Stimulated activated CD8-positive, alpha-beta memory T cell treated with anti-CD3 and anti-CD28 coated beads, Interleukin-4, amount 100 ng/mL, for 1 hour (primary cell): Measurements from ENCODE around the gene SLC24A4.

Source experiments
- DNase-seq, 2 donors: peaks; one replicate each; pipeline ENCODE4 v3.0.0-alpha.2; 2020; ENCODE audit warnings: low read depth in 2 of 2, low spot score in 1 of 2

The SLC24A4 gene

DNA sequence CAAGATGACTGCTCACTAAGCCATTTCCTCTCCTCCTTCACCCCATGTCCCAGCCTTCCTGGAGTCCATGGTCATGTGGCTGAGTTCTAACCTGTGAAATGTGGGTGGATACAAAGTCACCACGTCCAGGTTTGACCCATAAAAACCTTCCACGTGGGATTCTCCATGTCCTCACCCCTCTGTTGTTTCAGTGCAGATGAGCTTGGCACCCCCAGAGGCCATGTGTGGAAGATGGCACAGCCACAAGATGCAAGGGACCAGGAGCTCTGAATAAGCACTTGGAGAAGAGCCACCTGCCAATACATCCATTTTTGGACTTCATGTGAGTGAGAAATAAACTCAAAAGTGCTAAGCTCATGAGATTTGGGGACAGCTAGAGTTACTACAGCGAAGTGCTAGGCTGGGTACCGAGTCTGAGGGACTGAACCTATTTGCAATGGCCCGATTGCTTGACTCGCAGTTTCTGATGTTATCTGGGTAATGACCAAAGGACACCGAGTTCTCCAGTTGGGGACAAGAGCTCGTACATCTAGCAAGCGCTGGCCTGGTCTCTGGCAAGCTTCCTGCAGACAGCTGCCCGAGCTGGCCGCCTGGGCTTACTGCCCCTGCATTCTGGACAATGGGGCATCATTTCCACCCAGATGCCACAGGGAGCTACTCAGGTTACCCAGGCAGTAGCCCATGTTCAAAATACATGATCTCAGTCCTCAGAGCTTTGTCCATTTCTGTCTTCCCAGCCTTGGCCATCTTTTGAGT lies 7.7 kb upstream of the SLC24A4 start:
- DNase-seq: no peak

DNA sequence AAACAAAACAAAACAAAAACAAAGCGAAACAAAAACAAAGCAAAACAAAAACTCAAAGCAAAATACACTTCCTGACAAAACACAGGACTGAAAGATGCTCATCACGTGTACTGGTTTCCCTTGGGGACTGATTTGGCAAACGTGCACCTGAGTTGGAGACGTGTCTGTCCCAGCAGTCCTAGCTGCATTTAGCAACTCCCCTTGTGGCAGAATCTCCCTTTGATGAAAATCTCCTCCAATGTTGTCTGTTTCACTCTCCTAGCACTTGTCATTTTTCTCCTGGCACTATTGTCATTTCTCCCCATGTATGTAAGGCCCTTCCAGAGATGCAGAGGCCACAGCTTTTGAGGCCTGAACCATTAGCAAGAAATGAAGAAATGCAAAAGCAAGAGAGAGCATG lies 6.8 kb upstream of the SLC24A4 start:
- no peak for DNase-seq

DNA sequence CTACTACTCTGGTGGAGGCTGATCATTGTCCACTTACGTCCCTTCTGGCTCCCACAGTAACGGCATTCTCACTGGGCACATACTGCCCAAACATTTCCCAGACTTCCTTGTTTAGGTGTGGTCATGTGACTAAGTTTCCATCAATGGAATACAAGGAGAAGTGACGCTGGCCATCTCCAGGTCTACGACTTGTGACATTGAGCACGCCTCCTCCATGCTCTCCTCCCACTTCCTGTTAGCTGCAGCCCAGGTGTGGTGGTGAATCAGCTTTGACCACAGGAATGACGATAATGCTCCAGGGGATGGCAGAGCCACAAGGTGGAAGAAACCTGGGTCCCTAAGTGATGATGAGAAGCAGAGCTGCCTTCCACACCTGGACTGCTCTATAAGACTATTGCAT lies 6.0 kb upstream of the SLC24A4 start:
- DNase-seq: no peak

DNA sequence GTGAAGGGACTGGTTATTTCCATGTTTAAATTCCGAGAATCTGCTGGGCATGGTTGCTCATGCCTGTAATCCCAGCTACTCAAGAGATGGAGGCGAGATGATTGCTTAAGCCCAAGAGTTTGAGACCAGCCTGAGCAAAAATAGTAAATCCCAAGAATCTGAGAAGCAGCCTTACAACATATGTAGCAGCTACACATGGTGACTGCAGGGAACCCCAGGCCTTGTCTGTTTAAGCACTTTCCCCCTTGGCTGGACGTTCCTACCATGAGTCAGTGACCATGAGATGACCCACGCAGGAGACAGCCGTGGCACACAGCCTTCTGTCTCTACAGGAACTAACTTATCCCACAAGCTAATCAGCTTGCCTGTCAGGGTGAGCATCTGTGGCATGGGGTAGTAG lies 5.5 kb upstream of the SLC24A4 start:
- no peak for DNase-seq

DNA sequence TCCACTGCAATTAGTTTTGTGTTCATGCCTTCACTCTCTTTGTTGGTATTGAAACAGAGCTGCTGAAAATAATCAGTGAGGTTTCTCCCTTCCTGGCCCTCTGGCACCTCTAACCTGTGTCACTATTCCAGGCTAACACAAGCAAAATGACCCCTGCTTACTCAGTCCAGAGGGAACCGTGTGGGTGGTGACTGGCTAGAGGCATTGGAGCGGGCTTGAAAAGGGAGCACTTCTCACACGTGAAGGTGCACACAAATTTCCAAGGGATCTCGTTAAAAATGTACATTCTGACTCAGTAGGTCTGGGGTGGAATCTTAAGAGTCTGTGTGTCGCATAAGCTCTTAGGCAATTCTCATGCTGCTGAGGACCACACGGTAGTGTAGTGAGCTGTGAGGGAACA lies 1.3 kb upstream of the SLC24A4 start:
- DNase-seq: no peak

DNA sequence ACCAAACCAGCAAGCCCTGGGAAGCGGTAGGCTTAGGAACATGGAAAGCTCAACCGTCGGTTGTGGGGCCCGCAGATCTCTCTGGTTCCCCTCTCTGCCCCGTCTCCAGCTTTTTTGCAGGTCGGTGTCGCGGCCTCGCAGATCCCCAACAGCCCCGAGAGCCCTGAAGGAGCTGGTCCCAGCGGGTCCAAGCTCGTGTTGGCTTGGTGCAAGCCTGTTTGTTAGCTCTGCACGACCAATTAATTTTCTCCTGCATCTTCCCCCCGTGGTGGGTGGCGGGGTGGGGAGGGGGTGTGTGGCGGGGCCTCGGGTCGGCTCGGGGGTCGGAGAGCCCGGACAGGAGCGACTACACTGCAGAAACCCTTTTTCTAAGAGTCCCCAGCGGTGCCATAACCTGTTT lies 449 bp upstream of the SLC24A4 start:
- DNase-seq: no peak

DNA sequence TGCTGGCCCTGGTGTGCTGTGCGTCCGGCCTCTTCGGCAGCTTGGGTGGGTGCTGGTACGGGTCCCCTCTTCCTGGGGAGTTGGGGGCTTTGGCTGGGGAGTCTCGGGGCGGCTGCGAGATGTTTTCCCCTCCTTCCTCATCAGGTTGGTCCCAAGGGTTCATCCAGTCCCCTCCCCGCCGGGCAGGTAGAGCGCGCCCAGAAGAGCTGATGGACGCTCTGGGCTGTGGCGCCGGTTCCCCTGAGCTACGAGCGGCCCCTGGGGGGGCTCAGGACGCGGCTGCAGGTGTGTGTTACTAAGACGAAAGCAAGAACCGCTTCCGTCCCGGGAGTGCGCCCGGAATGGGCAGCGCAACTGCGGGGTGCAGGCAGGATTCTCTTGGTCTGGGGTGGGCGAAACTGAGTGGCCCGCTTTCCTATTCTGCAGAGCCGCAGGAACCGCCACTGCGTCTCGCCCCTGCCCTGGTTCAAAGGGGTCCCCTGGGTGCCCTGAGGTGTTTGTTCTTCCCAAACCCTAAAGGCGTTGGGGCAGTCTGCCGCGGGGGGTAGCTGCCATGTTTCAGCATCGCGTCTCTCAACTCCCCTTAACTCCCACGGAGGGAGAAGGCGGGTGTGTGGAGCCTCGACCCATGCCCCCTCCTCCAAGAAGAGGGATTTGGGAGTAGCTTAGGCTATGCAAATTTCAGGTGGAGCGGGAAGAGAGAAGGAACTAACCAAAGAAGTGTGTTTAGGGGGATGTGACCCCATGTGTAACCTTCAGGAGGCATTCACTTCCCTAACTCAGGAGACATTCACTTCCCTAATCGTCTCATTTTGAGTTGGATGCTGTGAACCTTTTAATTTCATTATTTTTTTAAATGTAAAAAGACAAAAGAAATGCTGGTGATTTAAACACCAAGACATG lies 1.2 kb downstream of the SLC24A4 start:
- no peak for DNase-seq

DNA sequence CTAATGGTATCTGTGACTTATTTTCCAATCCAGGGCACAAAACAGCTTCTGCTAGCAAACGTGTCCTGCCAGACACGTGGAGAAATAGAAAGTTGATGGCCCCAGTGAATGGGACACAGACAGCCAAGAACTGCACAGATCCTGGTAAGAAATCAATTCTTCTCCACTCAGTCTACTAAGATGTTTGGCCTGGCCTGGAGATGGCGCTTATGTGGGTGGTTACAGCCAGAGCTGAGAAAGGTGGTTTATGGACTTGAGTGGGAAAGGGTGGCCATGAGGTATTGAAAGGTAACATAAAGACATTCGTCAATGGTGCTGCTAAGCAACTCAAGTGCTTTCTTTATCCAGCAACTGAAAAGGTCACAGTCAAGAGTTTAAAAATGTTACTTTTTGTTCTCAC lies 2.9 kb downstream of the SLC24A4 start:
- DNase-seq: no peak

DNA sequence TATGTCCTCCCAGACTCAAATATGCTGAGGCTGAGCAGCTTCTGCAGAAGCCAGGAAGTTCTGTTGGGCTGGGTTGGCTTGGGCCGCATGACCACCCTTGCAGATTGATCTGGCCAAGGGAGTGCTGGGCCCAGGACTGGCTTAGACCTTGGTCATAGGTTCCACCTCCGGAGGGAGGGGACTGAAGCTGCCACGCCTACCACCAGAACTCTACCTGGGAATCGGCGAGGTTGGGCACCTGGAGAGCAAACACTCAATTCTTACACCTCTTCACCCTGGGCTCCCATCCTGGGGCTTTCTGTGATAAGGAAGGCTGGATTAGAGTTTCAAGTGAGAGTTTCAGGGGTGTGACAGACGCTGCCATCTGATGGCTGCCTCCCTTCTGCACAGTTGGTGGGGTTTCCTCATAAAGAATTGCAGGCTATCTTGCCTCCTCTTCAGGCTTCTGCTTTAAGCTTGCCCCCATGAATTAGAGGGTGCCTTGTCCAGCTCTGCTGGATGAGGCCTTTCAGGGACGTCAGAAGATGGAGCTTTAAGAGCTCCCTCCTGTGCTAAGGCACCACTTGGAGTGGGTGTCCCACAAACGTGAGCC lies 5.8 kb downstream of the SLC24A4 start:
- DNase-seq: no peak

DNA sequence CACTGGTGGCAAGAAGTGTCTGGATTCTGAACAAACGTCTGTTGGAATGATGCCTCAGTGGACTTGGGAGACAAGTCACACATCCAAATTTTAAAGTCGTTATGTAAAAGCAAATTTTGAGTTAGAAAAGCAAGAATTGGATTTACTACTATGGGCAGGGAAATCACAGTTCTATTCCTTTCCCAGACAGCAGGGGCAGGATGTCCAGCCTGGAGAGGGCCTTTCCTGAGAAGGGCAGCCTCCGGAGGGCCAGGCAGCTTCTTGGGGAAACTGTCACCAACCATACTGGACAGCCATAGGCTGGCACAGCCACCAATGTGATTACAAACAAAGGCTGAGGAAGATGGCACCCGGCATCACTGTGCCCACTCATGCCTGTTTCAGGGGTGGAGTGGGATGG lies 11.1 kb downstream of the SLC24A4 start:
- no peak for DNase-seq

DNA sequence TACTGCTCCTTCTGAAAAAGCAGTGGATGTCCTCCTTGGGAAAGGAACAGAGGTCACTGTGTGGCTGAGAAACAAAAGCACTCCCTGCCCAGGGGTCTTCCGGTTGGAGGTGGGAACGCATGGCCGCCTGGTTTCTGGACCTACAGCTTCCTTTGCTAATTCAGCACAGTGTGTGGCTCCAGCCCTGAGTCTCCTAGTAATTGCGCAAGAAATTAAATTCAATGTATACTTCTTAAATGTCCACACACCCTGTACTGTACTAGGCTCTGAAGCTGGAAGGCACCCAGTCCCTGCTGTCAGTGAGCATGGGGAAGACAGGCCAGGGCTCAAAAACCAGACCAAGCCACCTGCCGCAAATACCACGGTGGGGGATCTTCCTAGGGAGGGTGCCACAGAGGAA lies 13.4 kb downstream of the SLC24A4 start:
- no peak for DNase-seq

DNA sequence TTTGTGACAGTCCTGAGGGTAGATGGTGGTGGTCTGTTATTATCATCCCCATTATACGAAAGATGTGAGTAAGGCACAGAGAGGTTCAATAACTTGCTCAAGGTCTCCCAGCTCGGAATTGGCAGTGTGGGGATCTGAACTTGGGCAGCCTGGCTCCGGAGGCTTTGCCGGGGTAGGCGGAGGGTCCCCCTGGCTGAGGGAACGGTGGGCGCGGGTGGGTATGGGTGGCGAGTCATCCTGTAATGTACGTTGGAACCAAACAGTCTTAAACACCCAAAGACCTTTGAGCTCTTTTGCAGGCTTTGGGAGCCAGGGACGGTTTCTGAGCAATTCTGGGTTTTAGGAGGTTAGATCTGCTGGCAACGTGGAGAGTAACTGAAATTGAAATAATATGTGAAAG lies 16.5 kb downstream of the SLC24A4 start:
- no peak for DNase-seq

DNA sequence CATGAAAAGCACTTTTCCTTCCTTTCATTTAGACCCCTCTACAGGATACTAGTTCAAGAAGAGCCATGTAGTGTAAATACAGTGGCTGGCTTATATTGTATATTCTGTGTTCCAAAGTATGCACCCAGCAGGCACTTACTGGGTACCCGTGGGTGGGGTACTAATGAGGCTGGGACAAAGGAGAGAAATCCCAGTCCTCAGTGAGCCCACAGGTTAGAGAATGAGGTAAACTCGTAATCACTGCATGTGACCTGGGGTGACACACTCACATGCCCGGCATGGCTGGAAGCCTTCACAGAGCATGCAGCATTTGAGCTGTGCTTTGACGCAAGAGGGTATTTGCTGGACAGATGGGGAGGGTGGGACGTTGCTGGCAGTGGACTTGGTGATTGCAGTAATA lies 17.1 kb downstream of the SLC24A4 start:
- no peak for DNase-seq

DNA sequence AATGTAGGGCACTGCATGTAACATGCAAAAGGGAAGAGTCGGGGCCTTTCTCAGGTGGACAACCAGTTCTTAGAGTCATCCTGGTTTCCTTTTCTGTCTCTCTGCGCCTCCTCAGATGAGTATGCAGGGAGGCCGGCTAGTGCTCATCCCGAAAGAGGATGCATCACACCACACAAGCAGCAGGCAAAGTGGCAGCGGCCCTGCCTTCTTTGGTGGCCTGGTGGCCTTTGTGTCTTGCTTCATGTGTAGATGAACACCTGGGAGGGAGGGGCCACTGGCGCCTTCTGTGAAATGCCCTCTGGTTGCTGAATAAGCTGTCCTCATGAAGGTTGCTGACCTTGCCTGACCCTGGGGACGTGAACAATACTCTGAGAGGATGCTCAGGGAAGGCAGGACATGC lies 18.0 kb downstream of the SLC24A4 start:
- no peak for DNase-seq

DNA sequence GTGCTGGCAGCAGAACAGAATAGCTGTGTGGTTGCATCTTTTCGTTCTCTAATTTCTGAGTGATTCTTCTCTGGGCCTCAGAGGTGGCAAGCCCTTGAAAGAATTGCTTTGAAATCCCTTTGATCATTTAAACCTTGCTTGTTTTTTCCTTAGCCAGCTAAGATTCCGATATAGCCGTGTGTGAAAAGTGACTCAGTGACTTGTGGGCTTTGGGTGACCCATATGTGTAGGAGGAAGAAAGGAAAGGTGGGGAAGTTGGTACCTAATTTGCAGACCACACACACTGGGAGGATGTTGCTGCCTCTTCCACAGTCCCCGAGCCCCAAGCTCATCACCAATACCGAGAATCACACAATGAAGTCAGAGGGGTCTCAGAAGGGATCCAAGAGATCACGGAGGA lies 18.8 kb downstream of the SLC24A4 start:
- DNase-seq: no peak

DNA sequence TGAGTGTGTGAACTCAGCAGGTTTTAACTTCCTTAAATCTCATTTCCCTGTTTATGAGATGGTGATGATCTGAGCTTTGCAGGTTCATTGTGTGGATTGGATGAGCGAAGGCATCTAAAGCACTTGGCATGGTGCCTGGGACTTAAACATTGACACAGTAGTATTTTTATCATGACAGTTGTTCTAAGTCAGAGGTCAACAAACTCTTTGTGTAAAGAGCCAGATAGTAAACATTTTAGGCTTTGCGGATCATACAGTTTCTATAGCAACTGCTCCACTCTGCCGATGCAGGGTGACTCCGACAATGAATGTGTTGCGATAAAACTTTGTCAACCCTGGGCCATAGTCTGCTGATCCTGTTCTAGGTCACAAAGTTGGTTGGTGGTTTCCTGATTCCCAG lies 25.2 kb downstream of the SLC24A4 start:
- no peak for DNase-seq

DNA sequence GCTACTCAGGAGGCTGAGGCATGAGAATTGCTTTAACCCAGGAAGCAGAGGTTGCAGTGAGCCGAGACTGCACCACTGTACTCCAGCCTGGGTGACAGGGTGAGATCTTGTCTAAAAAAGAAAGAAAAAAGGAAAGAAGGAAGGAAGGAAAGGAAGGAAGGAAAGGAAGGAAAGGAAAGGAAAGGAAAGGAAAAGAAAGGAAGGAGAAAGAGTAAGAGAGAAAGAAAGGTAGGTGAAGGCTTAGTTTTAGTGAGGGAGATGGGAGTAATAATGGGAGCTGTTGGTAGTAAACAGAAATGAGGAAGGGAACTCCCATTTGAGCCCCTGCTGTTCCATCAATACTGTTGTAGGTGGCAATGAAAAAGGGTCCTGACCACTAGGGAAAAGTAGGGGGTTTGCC lies 28.8 kb downstream of the SLC24A4 start:
- no peak for DNase-seq

DNA sequence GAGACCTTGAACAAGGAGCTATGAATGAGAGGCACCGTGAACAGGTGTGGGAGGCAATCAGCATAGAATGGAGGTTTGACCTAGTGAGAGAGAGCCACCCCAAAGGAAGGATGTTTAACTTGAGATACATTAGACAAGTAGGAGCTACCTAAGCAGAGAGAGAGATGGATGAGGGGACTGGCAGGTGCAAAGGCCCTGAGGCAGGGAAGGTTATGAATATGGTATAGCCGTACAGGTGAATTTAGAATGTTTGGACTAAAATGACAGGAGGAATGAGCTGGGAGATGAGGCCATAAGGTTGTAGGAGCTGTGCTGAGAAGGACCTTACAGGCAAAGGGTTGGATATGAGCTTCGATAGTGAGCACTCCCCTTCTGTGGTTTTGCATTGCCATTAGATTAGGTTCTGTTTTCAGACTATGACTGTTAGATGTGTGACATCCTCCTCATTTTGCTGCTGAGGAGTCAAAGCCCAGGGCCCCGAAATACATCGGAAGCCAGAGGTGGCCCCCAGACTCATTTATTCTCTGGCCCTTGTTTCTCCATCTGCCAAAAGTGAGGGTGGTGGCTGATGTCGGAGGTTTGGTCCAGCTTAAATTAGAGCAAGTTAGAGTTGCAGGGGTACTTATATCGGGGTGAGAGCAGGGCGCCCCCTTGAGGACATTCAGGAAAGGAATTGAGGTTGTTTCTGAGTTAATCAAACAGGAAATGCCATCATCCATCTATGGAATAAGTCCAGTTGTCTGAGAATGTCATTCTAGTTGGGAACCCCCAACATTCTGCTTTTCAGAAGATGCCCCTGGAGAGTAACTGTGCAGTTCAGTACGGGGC lies 29.4 kb downstream of the SLC24A4 start:
- no peak for DNase-seq

DNA sequence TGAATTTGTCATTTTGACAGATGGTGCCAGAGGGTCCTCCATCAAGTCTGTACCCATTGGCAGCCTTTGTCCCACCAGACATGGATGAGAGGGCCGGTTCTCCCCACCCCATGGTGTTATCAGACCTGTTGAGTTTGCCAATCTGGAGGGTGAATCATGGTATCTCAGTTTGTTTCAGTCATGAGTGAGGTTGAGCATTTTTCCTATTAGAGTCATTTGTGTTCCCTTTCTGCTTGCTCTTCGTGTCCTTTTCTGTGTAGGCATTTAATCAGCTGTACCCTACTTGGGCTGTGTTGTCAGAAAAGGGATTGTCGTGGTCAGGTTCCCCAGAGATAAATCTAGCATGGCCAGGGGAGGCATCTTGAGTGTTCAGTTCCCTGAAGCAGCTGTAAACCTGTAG lies 30.5 kb downstream of the SLC24A4 start:
- DNase-seq: no peak

DNA sequence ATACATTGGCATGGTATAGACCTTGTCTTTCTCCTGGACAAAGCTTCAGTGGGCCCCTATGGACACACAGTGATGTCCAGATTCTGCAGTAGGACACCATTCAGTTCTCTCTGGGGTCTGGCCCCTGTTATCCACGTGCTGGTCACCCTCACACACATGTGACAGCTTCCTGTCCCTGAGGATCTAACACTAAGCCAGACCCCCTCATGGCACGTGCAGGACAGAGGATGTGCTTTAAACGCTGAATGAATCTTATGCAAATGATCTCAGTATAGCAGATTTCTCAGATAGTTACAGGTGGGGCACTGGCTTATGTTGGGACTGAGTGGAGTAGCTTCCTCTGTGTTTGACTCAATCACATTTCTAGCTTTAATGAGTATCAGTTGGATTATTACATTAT lies 33.7 kb downstream of the SLC24A4 start:
- no peak for DNase-seq

DNA sequence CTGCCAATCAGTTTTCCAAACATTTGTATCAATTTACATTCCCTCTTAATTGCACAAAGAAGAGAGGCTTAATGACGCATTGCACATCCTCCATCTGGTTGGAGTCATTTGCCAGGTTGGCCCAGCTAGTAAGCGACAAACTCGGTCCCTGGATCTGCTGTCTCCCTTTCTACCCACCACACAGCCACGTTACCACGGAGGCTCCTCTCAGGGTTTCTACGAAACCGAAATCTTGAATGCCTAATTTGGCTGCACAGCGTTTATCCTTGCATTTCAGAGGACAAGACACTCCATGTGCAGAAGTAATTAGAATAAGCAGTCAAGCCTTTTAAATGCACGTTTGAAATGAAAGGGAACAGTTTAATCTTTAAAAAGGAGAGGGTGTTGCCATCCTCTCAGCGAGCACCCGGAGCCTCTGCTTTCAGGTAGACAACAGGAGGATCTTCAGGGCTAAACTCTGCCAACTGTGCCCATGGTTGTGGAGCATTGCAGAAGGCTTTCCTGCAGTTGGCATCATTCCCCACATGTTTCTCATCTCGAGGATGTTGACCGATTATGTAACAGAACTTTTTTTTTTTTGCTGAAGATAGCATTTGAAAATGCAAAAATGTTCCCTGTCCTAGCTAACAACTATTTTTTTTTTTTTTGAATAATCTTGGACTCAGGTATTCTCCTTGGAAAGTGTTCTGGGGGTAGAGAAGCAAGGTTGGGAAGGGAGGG lies 37.8 kb downstream of the SLC24A4 start:
- DNase-seq: no peak
